Tibial artery (tissue), 4 donors: ENCODE data around the gene FYB1.
A peak's percentile ranks its signal among the peaks of the same experiment; 100 is the strongest.

Experiments used
- DNase-seq, 2 donors: peaks; one replicate each; pipeline ENCODE4 v3.0.0-alpha.2; 2019
- H3K27ac ChIP-seq, 2 donors: fragments of 200-600 bp; sonication (generic) in 1 of 2; 1 replicate in 1 of 2; 2 replicates in 1 of 2; pipeline ENCODE4 v1.5.1; 2018 to 2019; ENCODE audit warnings: mild to moderate bottlenecking in 1 of 2
- H3K27me3 ChIP-seq, 2 donors: fragments of 200-600 bp; sonication (generic) in 1 of 2; one replicate each; pipeline versions ENCODE4 v1.5.1 to v1.6.0; 2016 to 2019
- H3K36me3 ChIP-seq, 3 donors: fragments of 200-600 bp; sonication (generic) in 2 of 3; one replicate each; pipeline ENCODE4 v1.5.1; 2016 to 2019; ENCODE audit warnings: mild to moderate bottlenecking in 2 of 3
- H3K4me1 ChIP-seq, 4 donors: fragments of 200-600 bp; sonication (generic) in 2 of 4; 1 replicate in 3 of 4; 2 replicates in 1 of 4; pipeline ENCODE4 v1.5.1; 2016 to 2019
- H3K4me3 ChIP-seq, 2 donors: fragments of 200-600 bp; sonication (generic) in 1 of 2; 1 replicate in 1 of 2; 2 replicates in 1 of 2; pipeline ENCODE4 v1.5.1; 2018 to 2019; ENCODE audit warnings: mild to moderate bottlenecking in 2 of 2
- H3K9me3 ChIP-seq, 3 donors: fragments of 200-600 bp; sonication (generic) in 1 of 3; one replicate each; pipeline ENCODE4 v1.5.1; 2016 to 2019
- intact Hi-C: fragments of 100-400 bp; cut with DNase I; formaldehyde crosslinking; loops from one replicate; pipeline ENCODE4 v1.15.0; 2023; ENCODE audit warnings: low total_unique reads
- TF ChIP-seq, protein P1 (sequence below), 2 experiments: fragments of 200-600 bp in 1 of 2; fragments of 450-650 bp in 1 of 2; IDR thresholded peaks; one replicate each; pipeline ENCODE4 v1.5.1; 2017 to 2019; ENCODE audit warnings: antibody characterized with exemption in 2 of 2, mild to moderate bottlenecking in 1 of 2, moderate library complexity in 1 of 2

FYB1 gene

DNA sequence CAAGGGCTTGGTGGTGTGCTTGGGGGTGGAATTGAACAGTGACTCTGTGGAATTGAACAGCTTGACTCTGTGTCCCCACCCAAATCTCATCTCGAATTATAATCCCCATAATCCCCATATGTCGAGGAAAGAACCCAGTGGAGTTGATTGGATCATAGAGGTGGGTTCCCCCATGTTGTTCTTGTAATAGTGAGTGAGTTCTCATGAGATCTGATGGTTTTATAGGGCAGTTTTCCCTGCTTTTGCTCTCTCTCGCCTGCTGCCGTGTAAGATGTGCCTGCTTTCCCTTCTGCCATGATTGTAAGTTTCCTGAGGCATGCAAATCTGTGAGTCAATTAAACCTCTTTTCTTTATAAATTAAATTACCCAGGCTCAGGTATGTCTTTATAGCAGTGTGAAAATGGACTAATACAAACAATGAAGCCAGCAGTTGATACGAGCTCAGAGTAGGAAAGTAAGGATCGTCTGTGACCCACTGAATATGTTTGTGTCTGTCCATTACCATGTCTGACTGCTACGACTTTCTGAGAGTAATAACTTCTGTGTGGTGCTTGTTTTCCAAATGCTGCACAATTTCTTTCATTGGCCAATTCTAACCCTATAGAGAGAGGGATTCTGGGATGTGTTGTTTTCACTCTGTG is 127.3 kb downstream of the FYB1 start:
- Histone ChIP-seq H3K27ac (no peak overlapping the region), H3K9me3 (peaks cover 0 to 6% (median 0%) of the 10 kb centered on the region in 3 donors), H3K4me3 (no peak overlapping the region), H3K27me3 (no peaks in the 10 kb centered on the region), H3K4me1 (peaks cover 0 to 13% (median 0%) of the 10 kb centered on the region in 4 donors), H3K36me3 (no peaks in the 10 kb centered on the region)
- DNase-seq = no peak
- TF ChIP-seq, protein P1, sequence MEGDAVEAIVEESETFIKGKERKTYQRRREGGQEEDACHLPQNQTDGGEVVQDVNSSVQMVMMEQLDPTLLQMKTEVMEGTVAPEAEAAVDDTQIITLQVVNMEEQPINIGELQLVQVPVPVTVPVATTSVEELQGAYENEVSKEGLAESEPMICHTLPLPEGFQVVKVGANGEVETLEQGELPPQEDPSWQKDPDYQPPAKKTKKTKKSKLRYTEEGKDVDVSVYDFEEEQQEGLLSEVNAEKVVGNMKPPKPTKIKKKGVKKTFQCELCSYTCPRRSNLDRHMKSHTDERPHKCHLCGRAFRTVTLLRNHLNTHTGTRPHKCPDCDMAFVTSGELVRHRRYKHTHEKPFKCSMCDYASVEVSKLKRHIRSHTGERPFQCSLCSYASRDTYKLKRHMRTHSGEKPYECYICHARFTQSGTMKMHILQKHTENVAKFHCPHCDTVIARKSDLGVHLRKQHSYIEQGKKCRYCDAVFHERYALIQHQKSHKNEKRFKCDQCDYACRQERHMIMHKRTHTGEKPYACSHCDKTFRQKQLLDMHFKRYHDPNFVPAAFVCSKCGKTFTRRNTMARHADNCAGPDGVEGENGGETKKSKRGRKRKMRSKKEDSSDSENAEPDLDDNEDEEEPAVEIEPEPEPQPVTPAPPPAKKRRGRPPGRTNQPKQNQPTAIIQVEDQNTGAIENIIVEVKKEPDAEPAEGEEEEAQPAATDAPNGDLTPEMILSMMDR (IDR thresholded peaks at IDR 0.05) = no peak
- intact Hi-C loops = no loop called here

- no peak for DNase-seq
- Histone ChIP-seq H3K27me3 (no peaks in the 10 kb centered on the region), H3K27ac (no peak overlapping the region), H3K9me3 (no peaks in the 10 kb centered on the region), H3K4me1 (no peaks in the 10 kb centered on the region), H3K36me3 (no peaks in the 10 kb centered on the region), H3K4me3 (no peak overlapping the region)
- TF ChIP-seq, protein P1 (IDR thresholded peaks at IDR 0.05) = no peak
- intact Hi-C loops = loop anchor here (5.0 kb wide), 1 partner anchor 87 kb away; no protein-coding TSS in a partner anchor
Observed at GRCh38 chr5:39083968-39084367, 135.4 kb downstream of the FYB1 start.

- H3K36me3 ChIP-seq = no peaks in the 10 kb centered on the region
- no peak overlapping the region for H3K27ac ChIP-seq
- no peaks in the 10 kb centered on the region for H3K27me3 ChIP-seq
- TF ChIP-seq, protein P1 (IDR thresholded peaks at IDR 0.05) = no peak
- H3K9me3 ChIP-seq = no peaks in the 10 kb centered on the region
- no peak overlapping the region for H3K4me3 ChIP-seq
- intact Hi-C loops = loop anchor here (5.0 kb wide), 1 partner anchor 86 kb away; no protein-coding TSS in a partner anchor
- DNase-seq = no peak
- H3K4me1 ChIP-seq = no peaks in the 10 kb centered on the region
Observed at GRCh38 chr5:39082995-39083394, 136.4 kb downstream of the FYB1 start.

GRCh38 chr5:39080597-39081204 is 138.7 kb downstream of the FYB1 start:
- no peak overlapping the region for H3K4me3 ChIP-seq
- no peaks in the 10 kb centered on the region for H3K9me3 ChIP-seq
- no peaks in the 10 kb centered on the region for H3K27me3 ChIP-seq
- peaks cover 0 to 16% (median 2%) of the 10 kb centered on the region in 4 donors for H3K4me1 ChIP-seq
- intact Hi-C loops = loop anchor here (5.0 kb wide), 1 partner anchor 83 kb away; no protein-coding TSS in a partner anchor
- TF ChIP-seq, protein P1 (IDR thresholded peaks at IDR 0.05) = peak; percentile 79 to 80
- H3K27ac ChIP-seq = no peak overlapping the region
- peak in 1 of 2 donors; percentile 27 for DNase-seq
- no peaks in the 10 kb centered on the region for H3K36me3 ChIP-seq

DNA sequence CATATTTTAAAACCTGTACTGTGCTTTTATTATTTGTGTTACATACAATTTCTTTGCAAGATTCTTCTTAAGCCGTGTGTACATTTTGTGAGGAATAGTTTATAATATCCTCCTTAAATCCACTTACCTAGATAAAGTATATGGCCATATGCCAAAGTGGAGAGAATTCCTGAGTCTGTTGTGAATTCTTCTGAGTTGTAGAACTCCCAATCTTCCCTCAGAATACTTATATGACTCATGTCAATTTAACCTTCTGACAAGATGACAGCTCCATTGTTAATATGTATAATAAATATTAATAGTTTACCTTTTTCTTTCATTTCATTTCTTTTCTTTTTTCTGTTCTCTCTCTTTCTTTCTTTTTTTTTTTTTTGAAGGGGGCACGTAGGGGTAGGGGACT is 139.2 kb downstream of the FYB1 start:
- H3K27me3 ChIP-seq = no peaks in the 10 kb centered on the region
- H3K27ac ChIP-seq = no peak overlapping the region
- no peak overlapping the region for H3K4me3 ChIP-seq
- no peak for DNase-seq
- TF ChIP-seq, protein P1 (IDR thresholded peaks at IDR 0.05) = no peak
- H3K36me3 ChIP-seq = no peaks in the 10 kb centered on the region
- intact Hi-C loops = loop anchor here (5.0 kb wide), 1 partner anchor 83 kb away; no protein-coding TSS in a partner anchor
- H3K9me3 ChIP-seq = no peaks in the 10 kb centered on the region
- H3K4me1 ChIP-seq = peaks cover 0 to 21% (median 2%) of the 10 kb centered on the region in 4 donors
